ENCODE data around the gene MRPS24.

DNA sequence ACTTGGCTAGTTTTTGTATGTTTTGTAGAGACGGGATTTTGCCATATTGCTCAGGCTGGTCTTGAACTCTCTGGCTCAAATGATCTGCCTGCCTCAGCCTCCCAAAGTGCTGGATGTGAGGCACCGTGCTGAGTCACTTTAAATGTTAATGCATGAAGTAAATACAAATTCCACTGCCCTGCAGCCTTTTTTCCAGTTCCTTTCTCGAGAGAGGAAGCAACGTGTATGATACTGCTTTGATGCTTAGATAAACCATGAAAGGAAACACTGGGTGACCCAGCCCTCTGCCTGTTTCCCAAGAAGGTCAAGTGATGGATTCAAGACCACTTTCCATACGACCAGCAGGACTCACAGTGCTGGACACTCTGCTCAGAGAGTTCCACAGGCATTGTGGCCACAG is 11.3 kb upstream of the MRPS24 start:
- TF ChIP-seq, protein P1, sequence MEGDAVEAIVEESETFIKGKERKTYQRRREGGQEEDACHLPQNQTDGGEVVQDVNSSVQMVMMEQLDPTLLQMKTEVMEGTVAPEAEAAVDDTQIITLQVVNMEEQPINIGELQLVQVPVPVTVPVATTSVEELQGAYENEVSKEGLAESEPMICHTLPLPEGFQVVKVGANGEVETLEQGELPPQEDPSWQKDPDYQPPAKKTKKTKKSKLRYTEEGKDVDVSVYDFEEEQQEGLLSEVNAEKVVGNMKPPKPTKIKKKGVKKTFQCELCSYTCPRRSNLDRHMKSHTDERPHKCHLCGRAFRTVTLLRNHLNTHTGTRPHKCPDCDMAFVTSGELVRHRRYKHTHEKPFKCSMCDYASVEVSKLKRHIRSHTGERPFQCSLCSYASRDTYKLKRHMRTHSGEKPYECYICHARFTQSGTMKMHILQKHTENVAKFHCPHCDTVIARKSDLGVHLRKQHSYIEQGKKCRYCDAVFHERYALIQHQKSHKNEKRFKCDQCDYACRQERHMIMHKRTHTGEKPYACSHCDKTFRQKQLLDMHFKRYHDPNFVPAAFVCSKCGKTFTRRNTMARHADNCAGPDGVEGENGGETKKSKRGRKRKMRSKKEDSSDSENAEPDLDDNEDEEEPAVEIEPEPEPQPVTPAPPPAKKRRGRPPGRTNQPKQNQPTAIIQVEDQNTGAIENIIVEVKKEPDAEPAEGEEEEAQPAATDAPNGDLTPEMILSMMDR (IDR thresholded peaks at IDR 0.05), result no peak
- TF ChIP-seq POLR2A (IDR thresholded peaks at IDR 0.05), result no peak

All from transverse colon (tissue), 3 donors.